ENCODE measurements around the gene KLHL29.

DNA sequence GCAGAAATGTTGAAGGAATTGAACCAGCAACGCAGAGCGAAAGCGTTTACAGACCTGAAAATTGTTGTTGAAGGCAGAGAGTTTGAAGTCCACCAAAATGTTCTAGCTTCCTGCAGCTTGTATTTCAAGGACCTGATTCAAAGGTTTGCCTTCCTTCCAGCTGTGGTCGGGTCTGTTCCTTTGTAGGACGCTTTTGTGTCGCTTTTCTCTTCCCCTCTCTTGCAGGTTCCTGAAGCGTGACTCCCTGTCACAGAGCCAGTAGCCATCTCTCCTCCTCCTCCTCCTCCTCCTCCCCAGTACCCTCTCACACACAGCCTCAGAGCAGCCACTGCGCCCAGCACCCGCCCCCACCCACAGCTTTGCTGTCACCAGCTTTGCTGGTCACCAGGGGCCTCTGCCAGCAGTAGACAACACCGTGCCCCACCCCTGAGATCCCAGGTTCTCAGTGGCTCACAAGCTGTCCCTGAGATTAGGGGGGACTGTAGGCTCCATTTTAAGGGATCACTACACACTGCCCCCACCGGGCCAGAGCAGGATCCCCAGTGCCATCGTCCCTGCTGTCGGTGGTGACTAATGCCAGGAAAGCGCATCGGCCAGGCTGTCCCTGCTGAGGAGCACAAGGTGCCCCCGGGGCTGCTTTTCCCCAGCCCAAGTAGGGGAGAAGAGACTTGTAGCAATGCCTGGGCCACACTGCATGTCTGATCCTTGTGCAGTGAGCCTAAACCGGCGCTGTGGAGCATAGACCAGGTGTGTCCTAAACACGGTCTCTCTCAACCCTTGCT lies 299.6 kb downstream of the KLHL29 start:
- TF ChIP-seq, protein P1, sequence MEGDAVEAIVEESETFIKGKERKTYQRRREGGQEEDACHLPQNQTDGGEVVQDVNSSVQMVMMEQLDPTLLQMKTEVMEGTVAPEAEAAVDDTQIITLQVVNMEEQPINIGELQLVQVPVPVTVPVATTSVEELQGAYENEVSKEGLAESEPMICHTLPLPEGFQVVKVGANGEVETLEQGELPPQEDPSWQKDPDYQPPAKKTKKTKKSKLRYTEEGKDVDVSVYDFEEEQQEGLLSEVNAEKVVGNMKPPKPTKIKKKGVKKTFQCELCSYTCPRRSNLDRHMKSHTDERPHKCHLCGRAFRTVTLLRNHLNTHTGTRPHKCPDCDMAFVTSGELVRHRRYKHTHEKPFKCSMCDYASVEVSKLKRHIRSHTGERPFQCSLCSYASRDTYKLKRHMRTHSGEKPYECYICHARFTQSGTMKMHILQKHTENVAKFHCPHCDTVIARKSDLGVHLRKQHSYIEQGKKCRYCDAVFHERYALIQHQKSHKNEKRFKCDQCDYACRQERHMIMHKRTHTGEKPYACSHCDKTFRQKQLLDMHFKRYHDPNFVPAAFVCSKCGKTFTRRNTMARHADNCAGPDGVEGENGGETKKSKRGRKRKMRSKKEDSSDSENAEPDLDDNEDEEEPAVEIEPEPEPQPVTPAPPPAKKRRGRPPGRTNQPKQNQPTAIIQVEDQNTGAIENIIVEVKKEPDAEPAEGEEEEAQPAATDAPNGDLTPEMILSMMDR (IDR thresholded peaks at IDR 0.05) = no peak
- no peak for TF ChIP-seq POLR2A (IDR thresholded peaks at IDR 0.05)
